Right forelimb (tissue), 1 donor: ENCODE measurements around the gene ADAM10.

Experiments
- DNase-seq: peaks from one replicate; pipeline ENCODE4 v3.0.0-alpha.2; 2018

ADAM10 gene

GRCh38 chr15:58707397-58707796 is 42.1 kb downstream of the ADAM10 start:
- DNase-seq, result no peak

GRCh38 chr15:58705105-58705504 is 44.4 kb downstream of the ADAM10 start:
- DNase-seq, result no peak

- no peak for DNase-seq
Observed at GRCh38 chr15:58704155-58704865, 45.2 kb downstream of the ADAM10 start.

GRCh38 chr15:58703610-58704009 is 45.9 kb downstream of the ADAM10 start:
- DNase-seq, result no peak

GRCh38 chr15:58702233-58702632 is 47.3 kb downstream of the ADAM10 start:
- no peak for DNase-seq

GRCh38 chr15:58701376-58701775 is 48.1 kb downstream of the ADAM10 start:
- DNase-seq, result no peak

GRCh38 chr15:58699769-58700168 is 49.7 kb downstream of the ADAM10 start:
- no peak for DNase-seq

- DNase-seq, result no peak
Observed at GRCh38 chr15:58698887-58699641, 50.4 kb downstream of the ADAM10 start.

- DNase-seq, result no peak
Observed at GRCh38 chr15:58697220-58697619, 52.3 kb downstream of the ADAM10 start.

GRCh38 chr15:58696738-58697137 is 52.8 kb downstream of the ADAM10 start:
- DNase-seq, result no peak

- DNase-seq, result no peak
Observed at GRCh38 chr15:58694641-58695398, 54.7 kb downstream of the ADAM10 start.

GRCh38 chr15:58690703-58691102 is 58.8 kb downstream of the ADAM10 start:
- no peak for DNase-seq

GRCh38 chr15:58689646-58690045 is 59.9 kb downstream of the ADAM10 start:
- DNase-seq, result no peak

- no peak for DNase-seq
Observed at GRCh38 chr15:58686286-58686685, 63.2 kb downstream of the ADAM10 start.

GRCh38 chr15:58684751-58685150 is 64.8 kb downstream of the ADAM10 start:
- DNase-seq, result no peak

GRCh38 chr15:58684036-58684710 is 65.3 kb downstream of the ADAM10 start:
- DNase-seq, result no peak

- DNase-seq, result no peak
Observed at GRCh38 chr15:58682234-58682633, 67.3 kb downstream of the ADAM10 start.

GRCh38 chr15:58678683-58679082 is 70.8 kb downstream of the ADAM10 start:
- no peak for DNase-seq

GRCh38 chr15:58677426-58677825 is 72.1 kb downstream of the ADAM10 start:
- no peak for DNase-seq

- DNase-seq, result no peak
Observed at GRCh38 chr15:58676766-58677165, 72.7 kb downstream of the ADAM10 start.

- no peak for DNase-seq
Observed at GRCh38 chr15:58671186-58671585, 78.3 kb downstream of the ADAM10 start.

- no peak for DNase-seq
Observed at GRCh38 chr15:58669108-58669507, 80.4 kb downstream of the ADAM10 start.

GRCh38 chr15:58666957-58667356 is 82.5 kb downstream of the ADAM10 start:
- DNase-seq, result no peak
